ENCODE data around the gene SIX4. TPM values are rescaled to one million over a fixed set of nuclear protein-coding genes. Genes with fewer than 3 reads are reported as not detected.

Gene SIX4
- total and polyA plus RNA-seq, 4 donors: 1.6 to 10.9 (median 5.4) TPM

GRCh38 chr14:60670989-60671388 is 53.2 kb downstream of the SIX4 start:
- Histone ChIP-seq H3K27ac (ENCODE audit: low read depth, low read length) (no peak overlapping the region), H3K36me3 (ENCODE audit: control insufficient read depth, insufficient read depth, low read length) (no peaks in the 10 kb centered on the region), H3K4me1 (ENCODE audit: control insufficient read depth, insufficient read depth, low read length) (no peaks in the 10 kb centered on the region), H3K27me3 (ENCODE audit: control insufficient read depth, insufficient read depth, low read length) (no peaks in the 10 kb centered on the region), H3K9me3 (ENCODE audit: control insufficient read depth, insufficient read depth, low read length) (peaks cover 2% of the 10 kb centered on the region), H3K4me3 (ENCODE audit: low read depth, low read length) (no peak overlapping the region)
- WGBS (ENCODE audit: insufficient coverage): no CpG with 5 or more reads among the region's 3 CpGs
- DNase-seq (ENCODE audit: low read depth in 4 of 6, low spot score in 6 of 6): no peak

DNA sequence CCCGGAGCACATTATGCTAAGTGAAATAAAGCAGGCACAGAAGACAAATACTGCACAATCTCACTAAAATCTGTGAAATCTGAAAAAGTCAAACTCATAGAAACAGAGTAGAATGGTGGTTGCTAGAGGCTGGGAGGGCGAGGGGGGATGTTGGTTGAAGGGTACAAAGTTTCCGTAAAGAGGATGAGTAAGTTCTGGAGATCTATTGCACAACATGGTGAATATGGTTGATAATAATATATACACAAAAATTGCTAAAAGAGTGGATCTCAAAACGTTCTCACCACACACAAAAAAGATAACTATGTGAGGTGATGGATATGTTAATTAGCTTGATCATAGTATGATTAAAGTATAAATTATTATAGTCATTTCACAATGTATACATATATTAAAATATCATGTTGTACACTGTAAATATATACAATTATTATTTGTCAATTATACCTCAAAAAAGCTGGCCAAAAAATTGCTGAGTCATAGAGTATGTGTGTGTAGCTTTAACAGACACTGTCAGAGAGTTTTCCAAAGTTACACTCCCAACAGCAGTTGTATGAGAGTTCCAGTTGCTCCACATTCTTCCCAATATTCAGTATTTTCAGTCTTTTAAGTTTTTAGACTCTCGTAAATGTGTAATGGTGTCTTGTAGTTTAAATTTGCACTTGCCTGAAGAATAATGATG is 55.6 kb downstream of the SIX4 start:
- DNase-seq (ENCODE audit: low read depth in 4 of 6, low spot score in 6 of 6): no peak
- H3K36me3 ChIP-seq (ENCODE audit: control insufficient read depth, insufficient read depth, low read length): no peaks in the 10 kb centered on the region
- WGBS (ENCODE audit: insufficient coverage): no CpG with 5 or more reads among the region's 5 CpGs
- H3K27me3 ChIP-seq (ENCODE audit: control insufficient read depth, insufficient read depth, low read length): no peaks in the 10 kb centered on the region
- H3K27ac ChIP-seq (ENCODE audit: low read depth, low read length): no peak overlapping the region
- peaks cover 2% of the 10 kb centered on the region for H3K9me3 ChIP-seq (ENCODE audit: control insufficient read depth, insufficient read depth, low read length)
- no peaks in the 10 kb centered on the region for H3K4me1 ChIP-seq (ENCODE audit: control insufficient read depth, insufficient read depth, low read length)
- no peak overlapping the region for H3K4me3 ChIP-seq (ENCODE audit: low read depth, low read length)

DNA sequence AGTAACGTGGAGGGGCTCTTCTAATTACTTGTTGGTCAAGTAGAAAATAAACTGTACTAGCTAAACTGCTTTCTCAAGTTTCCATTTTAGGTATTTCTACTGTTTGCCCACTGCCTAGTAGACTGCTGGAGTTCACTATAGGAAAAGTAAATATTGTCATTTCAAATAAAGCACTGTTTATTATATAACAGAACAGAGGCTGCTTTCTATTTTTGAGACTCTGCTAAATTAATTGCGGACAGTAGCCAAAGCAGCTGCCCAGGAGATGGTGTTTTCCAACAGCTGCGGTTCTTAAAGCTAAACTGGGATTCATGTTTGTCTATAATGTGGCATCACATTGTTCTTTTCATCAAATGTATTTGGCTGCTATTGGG is 59.0 kb downstream of the SIX4 start:
- Histone ChIP-seq H3K4me3 (ENCODE audit: low read depth, low read length) (no peak overlapping the region), H3K27ac (ENCODE audit: low read depth, low read length) (no peak overlapping the region), H3K36me3 (ENCODE audit: control insufficient read depth, insufficient read depth, low read length) (no peaks in the 10 kb centered on the region), H3K27me3 (ENCODE audit: control insufficient read depth, insufficient read depth, low read length) (peaks cover 12% of the 10 kb centered on the region), H3K9me3 (ENCODE audit: control insufficient read depth, insufficient read depth, low read length) (peaks cover 2% of the 10 kb centered on the region), H3K4me1 (ENCODE audit: control insufficient read depth, insufficient read depth, low read length) (no peaks in the 10 kb centered on the region)
- no CpG with 5 or more reads among the region's 3 CpGs for WGBS (ENCODE audit: insufficient coverage)
- no peak for DNase-seq (ENCODE audit: low read depth in 4 of 6, low spot score in 6 of 6)

DNA sequence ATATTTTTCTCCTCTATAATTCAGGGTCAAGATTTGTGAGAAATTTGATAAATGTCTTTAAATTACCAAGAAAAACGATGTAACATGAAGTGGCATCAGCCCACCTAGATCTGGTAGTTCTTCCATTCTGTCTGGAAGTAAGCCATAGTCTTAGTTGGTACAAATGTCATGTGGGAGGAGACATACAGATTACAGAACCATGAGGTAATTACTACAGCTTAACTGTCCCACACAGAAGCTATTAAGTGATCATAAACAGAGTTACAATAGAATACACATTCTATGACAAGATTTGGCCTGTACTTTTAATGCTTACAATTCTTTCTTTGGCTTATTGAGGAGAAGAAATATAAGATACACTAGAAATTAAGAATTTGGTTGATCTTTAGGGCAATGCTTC is 61.2 kb downstream of the SIX4 start:
- Histone ChIP-seq H3K27me3 (ENCODE audit: control insufficient read depth, insufficient read depth, low read length) (peaks cover 33% of the 10 kb centered on the region), H3K36me3 (ENCODE audit: control insufficient read depth, insufficient read depth, low read length) (no peaks in the 10 kb centered on the region), H3K4me3 (ENCODE audit: low read depth, low read length) (no peak overlapping the region), H3K4me1 (ENCODE audit: control insufficient read depth, insufficient read depth, low read length) (no peaks in the 10 kb centered on the region), H3K9me3 (ENCODE audit: control insufficient read depth, insufficient read depth, low read length) (no peaks in the 10 kb centered on the region), H3K27ac (ENCODE audit: low read depth, low read length) (no peak overlapping the region)
- no peak for DNase-seq (ENCODE audit: low read depth in 4 of 6, low spot score in 6 of 6)
- no CpG with 5 or more reads among the region's 1 CpG for WGBS (ENCODE audit: insufficient coverage)

GRCh38 chr14:60661721-60662120 is 62.4 kb downstream of the SIX4 start:
- Histone ChIP-seq H3K27ac (ENCODE audit: low read depth, low read length) (no peak overlapping the region), H3K36me3 (ENCODE audit: control insufficient read depth, insufficient read depth, low read length) (no peaks in the 10 kb centered on the region), H3K9me3 (ENCODE audit: control insufficient read depth, insufficient read depth, low read length) (no peaks in the 10 kb centered on the region), H3K4me3 (ENCODE audit: low read depth, low read length) (no peak overlapping the region), H3K4me1 (ENCODE audit: control insufficient read depth, insufficient read depth, low read length) (peaks cover 9% of the 10 kb centered on the region), H3K27me3 (ENCODE audit: control insufficient read depth, insufficient read depth, low read length) (peaks cover 46% of the 10 kb centered on the region)
- DNase-seq (ENCODE audit: low read depth in 4 of 6, low spot score in 6 of 6): no peak
- 100% methylated on average over 1 of the region's 1 CpG for WGBS (ENCODE audit: insufficient coverage)

Other genes starting within 250 kb of the SIX4 start
- gene C14orf39, start 238.3 kb downstream of the SIX4 start, total RNA-seq: under 1 TPM; 0.55 to 0.99 TPM
- gene C14orf39, start 238.3 kb downstream of the SIX4 start, polyA plus RNA-seq (ENCODE audit: insufficient read length in 2 of 2): under 1 TPM; 0.27 to 0.50 TPM
- under 1 TPM in 1 of 2 donors, not detected in 1; 0.11 TPM for gene SIX6, start 215.2 kb downstream of the SIX4 start, total RNA-seq
- gene SIX6, start 215.2 kb downstream of the SIX4 start, polyA plus RNA-seq (ENCODE audit: insufficient read length in 2 of 2): not detected
- gene SIX1, start 74.9 kb downstream of the SIX4 start, total RNA-seq: 10 to 100 TPM; 24.1 to 44.8 TPM
- gene SIX1, start 74.9 kb downstream of the SIX4 start, polyA plus RNA-seq (ENCODE audit: insufficient read length in 2 of 2): 10 to 100 TPM in 1 of 2 donors, under 1 TPM in 1; 0.17 to 15.8 TPM
- gene MNAT1, start 10.4 kb upstream of the SIX4 start, total RNA-seq: 10 to 100 TPM; 76.4 to 80.6 TPM
- gene MNAT1, start 10.4 kb upstream of the SIX4 start, polyA plus RNA-seq (ENCODE audit: insufficient read length in 2 of 2): 10 to 100 TPM; 27.3 to 29.3 TPM